Hindlimb muscle (tissue), 1 donor: Measurements from ENCODE around the gene ZNF205. TPM values are rescaled to one million over a fixed set of nuclear protein-coding genes. Genes with fewer than 3 reads are reported as not detected.
"Not testable (repeated sequence)": the region's sequence is repeated elsewhere in the genome, so short reads cannot be mapped to it uniquely, and the experiment has no call there.

Experiments
- DNase-seq: peaks from one replicate; pipeline ENCODE4 v3.0.0-alpha.2; 2013
- polyA plus RNA-seq: library from polyadenylated mRNA; unstranded; fragments of 120-200 nt; gene quantifications from one replicate; pipeline ENCODE4 v1.2.1, GENCODE V29; 2013; ENCODE audit not compliant: insufficient read length

The ZNF205 gene
- 15.1 TPM for polyA plus RNA-seq

- peak; percentile 78 for DNase-seq
These were observed at the start of gene ZNF205 for GRCh38 chr16:3112058-3112880. Gene ZNF205, plus strand, starts transcription at chr16:3112586. Its CDS starts 845 bp downstream, at chr16:3113431.

- DNase-seq: no peak
These were observed 48.6 kb upstream of the ZNF205 start for GRCh38 chr16:3063625-3064386.

GRCh38 chr16:3065069-3065741 lies 47.2 kb upstream of the ZNF205 start, which contains the start of gene IL32:
Gene IL32, plus strand, starts transcription at chr16:3065640. Its CDS starts 172 bp downstream, at chr16:3065812.
- DNase-seq: peak; percentile 86

GRCh38 chr16:3065742-3066439 lies 46.5 kb upstream of the ZNF205 start:
- DNase-seq: no peak

- no peak for DNase-seq
These were observed 46.0 kb upstream of the ZNF205 start for GRCh38 chr16:3066440-3066748.

- no peak for DNase-seq
These were observed 43.9 kb upstream of the ZNF205 start for GRCh38 chr16:3068487-3068886.

- DNase-seq: not testable (repeated sequence)
These were observed 43.2 kb upstream of the ZNF205 start for GRCh38 chr16:3069146-3069545.

- DNase-seq: no peak
These were observed 41.7 kb upstream of the ZNF205 start for GRCh38 chr16:3070608-3071111.

GRCh38 chr16:3071655-3072054 lies 40.7 kb upstream of the ZNF205 start:
- no peak for DNase-seq

- not testable (repeated sequence) for DNase-seq
These were observed 40.2 kb upstream of the ZNF205 start for GRCh38 chr16:3072148-3072547.

- not testable (repeated sequence) for DNase-seq
These were observed 39.7 kb upstream of the ZNF205 start for GRCh38 chr16:3072576-3073263.

GRCh38 chr16:3073448-3073847 lies 38.9 kb upstream of the ZNF205 start:
- no peak for DNase-seq

GRCh38 chr16:3074860-3075522 lies 37.4 kb upstream of the ZNF205 start:
- DNase-seq: no peak

- DNase-seq: no peak
These were observed 36.9 kb upstream of the ZNF205 start for GRCh38 chr16:3075523-3075915.

- not testable (repeated sequence) for DNase-seq
These were observed 36.4 kb upstream of the ZNF205 start for GRCh38 chr16:3075946-3076345.

GRCh38 chr16:3076577-3076976 lies 35.8 kb upstream of the ZNF205 start:
- no peak for DNase-seq

- DNase-seq: no peak
These were observed 32.4 kb upstream of the ZNF205 start for GRCh38 chr16:3080024-3080423.

GRCh38 chr16:3081957-3082356 lies 30.4 kb upstream of the ZNF205 start:
- DNase-seq: not testable (repeated sequence)

- DNase-seq: not testable (repeated sequence)
These were observed 29.0 kb upstream of the ZNF205 start for GRCh38 chr16:3083408-3083807.

GRCh38 chr16:3084491-3084890 lies 27.9 kb upstream of the ZNF205 start:
- DNase-seq: no peak
